Smooth muscle cell (in vitro differentiated cells): ENCODE measurements around the gene TEAD1. TPM values are rescaled to one million over a fixed set of nuclear protein-coding genes. Genes with fewer than 3 reads are reported as not detected.

ENCODE experiments used
- DNase-seq: peaks from one replicate; lab custom pipeline; 2025; ENCODE audit not compliant: unreplicated experiment; lab: John Stamatoyannopoulos, UW
- H2AFZ ChIP-seq: fragments of 200-600 bp; sonication (generic); 2 replicates; pipeline ENCODE4 v1.6.0; 2016; ENCODE audit warnings: antibody characterized with exemption, low read depth, mild to moderate bottlenecking
- H3F3A ChIP-seq: fragments of 200-600 bp; sonication (generic); 2 replicates; pipeline ENCODE4 v1.6.0; 2017; ENCODE audit warnings: antibody characterized with exemption, low read depth
- H3K27ac ChIP-seq: fragments of 200-600 bp; sonication (generic); 2 replicates; pipeline ENCODE4 v1.5.1; 2016; ENCODE audit warnings: low read depth, mild to moderate bottlenecking
- H3K27me3 ChIP-seq: fragments of 200-600 bp; sonication (generic); 2 replicates; pipeline ENCODE4 v1.6.1; 2016; ENCODE audit warnings: low read depth, mild to moderate bottlenecking
- H3K36me3 ChIP-seq: fragments of 200-600 bp; sonication (generic); 2 replicates; pipeline ENCODE4 v1.5.1; 2016; ENCODE audit warnings: low read depth
- H3K4me1 ChIP-seq: fragments of 200-600 bp; sonication (generic); 2 replicates; pipeline ENCODE4 v1.5.1; 2016; ENCODE audit warnings: low read depth
- H3K4me2 ChIP-seq: fragments of 200-600 bp; sonication (generic); 2 replicates; pipeline ENCODE4 v1.6.0; 2016; ENCODE audit warnings: mild to moderate bottlenecking
- H3K4me3 ChIP-seq: fragments of 200-600 bp; sonication (generic); 2 replicates; pipeline ENCODE4 v1.5.1; 2016; ENCODE audit warnings: mild to moderate bottlenecking
- H3K79me2 ChIP-seq: fragments of 200-600 bp; sonication (generic); 2 replicates; pipeline ENCODE4 v1.6.0; 2016; ENCODE audit warnings: low read depth, mild to moderate bottlenecking
- H3K9ac ChIP-seq: fragments of 200-600 bp; sonication (generic); 2 replicates; pipeline ENCODE4 v1.6.0; 2016; ENCODE audit warnings: low read depth
- H3K9me3 ChIP-seq: fragments of 200-600 bp; sonication (generic); replicated peaks from 2 replicates; pipeline ENCODE4 v1.5.1; 2016; ENCODE audit warnings: low read depth
- H4K20me1 ChIP-seq: fragments of 200-600 bp; sonication (generic); 2 replicates; pipeline ENCODE4 v1.6.0; 2016; ENCODE audit warnings: low read depth
- WGBS: methylation state at CpG from one replicate; pipeline ENCODE4 v1.1.7; 2016; ENCODE audit warnings: low lambda C conversion rate; 5-methylcytosine and 5-hydroxymethylcytosine counted together
- polyA plus RNA-seq: library from polyadenylated mRNA; unstranded; fragments of >200 nt; fragmentation: Nextera tagmentation; extraction: Ambion mirVana; gene quantifications from 2 replicates; pipeline ENCODE4 v1.2.1, GENCODE V29; 2016
- total RNA-seq: library from RNA; depleted of rRNA; stranded (reverse); fragments of >200 nt; gene quantifications from 2 replicates; pipeline ENCODE4 v1.2.3, GENCODE V29; 2014
- TF ChIP-seq, protein P1 (sequence below): fragments of 200-600 bp; sonication (generic); IDR thresholded peaks from 2 replicates; pipeline ENCODE4 v1.5.1; 2017; ENCODE audit warnings: borderline replicate concordance, mild to moderate bottlenecking, antibody characterized with exemption; ENCODE audit not compliant: insufficient read depth, poor library complexity, severe bottlenecking

Gene TEAD1
- total and polyA plus RNA-seq, 2 experiments from 2014 or later = 63.0 to 181 TPM

DNA sequence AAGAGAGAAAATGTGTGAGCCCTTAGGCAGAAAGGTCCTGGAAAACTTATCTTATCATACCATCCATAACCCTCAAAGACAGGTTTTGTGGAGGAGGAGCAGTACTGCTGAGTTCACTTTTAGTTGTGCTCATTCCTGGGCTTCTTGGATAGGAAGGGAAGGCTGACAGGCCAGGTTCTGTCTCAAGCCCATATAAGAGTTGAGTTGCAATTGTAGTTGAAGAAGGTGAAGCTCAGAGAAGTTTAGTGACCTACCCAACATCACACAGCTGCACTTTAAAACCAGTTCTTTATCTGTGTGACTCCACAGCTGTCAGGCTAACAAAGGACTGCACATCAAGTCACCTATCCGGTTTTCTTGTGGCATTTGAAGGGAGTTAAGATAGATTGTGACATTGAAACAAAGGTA lies 13.0 kb downstream of the TEAD1 start:
- Histone ChIP-seq H2AFZ (no peak overlapping the region), H3K4me2 (peak overlapping the region; percentile 84), H3K27ac (peak overlapping the region; percentile 99), H3K27me3 (no peaks in the 10 kb centered on the region), H3K4me1 (peaks cover 81% of the 10 kb centered on the region), H3K79me2 (peaks cover 100% of the 10 kb centered on the region), H3K36me3 (no peaks in the 10 kb centered on the region), H3F3A (peaks cover 32% of the 10 kb centered on the region), H3K9ac (no peak overlapping the region), H4K20me1 (peaks cover 23% of the 10 kb centered on the region), H3K9me3 (no peaks in the 10 kb centered on the region), H3K4me3 (no peak overlapping the region)
- TF ChIP-seq, protein P1, sequence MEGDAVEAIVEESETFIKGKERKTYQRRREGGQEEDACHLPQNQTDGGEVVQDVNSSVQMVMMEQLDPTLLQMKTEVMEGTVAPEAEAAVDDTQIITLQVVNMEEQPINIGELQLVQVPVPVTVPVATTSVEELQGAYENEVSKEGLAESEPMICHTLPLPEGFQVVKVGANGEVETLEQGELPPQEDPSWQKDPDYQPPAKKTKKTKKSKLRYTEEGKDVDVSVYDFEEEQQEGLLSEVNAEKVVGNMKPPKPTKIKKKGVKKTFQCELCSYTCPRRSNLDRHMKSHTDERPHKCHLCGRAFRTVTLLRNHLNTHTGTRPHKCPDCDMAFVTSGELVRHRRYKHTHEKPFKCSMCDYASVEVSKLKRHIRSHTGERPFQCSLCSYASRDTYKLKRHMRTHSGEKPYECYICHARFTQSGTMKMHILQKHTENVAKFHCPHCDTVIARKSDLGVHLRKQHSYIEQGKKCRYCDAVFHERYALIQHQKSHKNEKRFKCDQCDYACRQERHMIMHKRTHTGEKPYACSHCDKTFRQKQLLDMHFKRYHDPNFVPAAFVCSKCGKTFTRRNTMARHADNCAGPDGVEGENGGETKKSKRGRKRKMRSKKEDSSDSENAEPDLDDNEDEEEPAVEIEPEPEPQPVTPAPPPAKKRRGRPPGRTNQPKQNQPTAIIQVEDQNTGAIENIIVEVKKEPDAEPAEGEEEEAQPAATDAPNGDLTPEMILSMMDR = no peak
- DNase-seq = no peak
- 15% methylated on average over 1 of the region's 1 CpG for WGBS

DNA sequence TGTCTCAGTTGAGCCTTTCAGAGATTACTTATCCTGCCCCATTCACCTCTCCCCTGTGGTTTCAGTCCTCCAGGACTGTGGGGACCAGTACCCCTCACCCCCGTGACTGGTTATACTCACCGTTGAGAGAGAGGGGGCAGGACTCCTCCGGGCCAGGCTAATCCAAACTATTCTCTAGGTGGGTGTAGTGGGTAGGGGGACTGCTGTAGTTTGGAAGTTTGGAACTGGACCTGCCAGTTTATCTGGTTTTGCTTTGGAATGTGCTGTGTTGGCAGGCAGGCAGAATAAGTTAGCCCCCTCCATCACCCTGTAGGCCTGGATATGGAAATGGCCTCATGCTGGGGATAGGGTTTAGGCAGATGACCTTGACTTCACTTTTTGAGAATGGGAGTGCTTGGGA lies 13.5 kb downstream of the TEAD1 start:
- H3K27ac ChIP-seq = peak overlapping the region; percentile 99
- peaks cover 37% of the 10 kb centered on the region for H3F3A ChIP-seq
- DNase-seq = no peak
- TF ChIP-seq, protein P1 = no peak
- no peaks in the 10 kb centered on the region for H3K9me3 ChIP-seq
- no peak overlapping the region for H2AFZ ChIP-seq
- peaks cover 95% of the 10 kb centered on the region for H3K79me2 ChIP-seq
- peaks cover 18% of the 10 kb centered on the region for H4K20me1 ChIP-seq
- H3K4me3 ChIP-seq = no peak overlapping the region
- no peaks in the 10 kb centered on the region for H3K36me3 ChIP-seq
- peak overlapping the region; percentile 84 for H3K4me2 ChIP-seq
- WGBS = 18% methylated on average over 3 of the region's 3 CpGs
- H3K4me1 ChIP-seq = peaks cover 81% of the 10 kb centered on the region
- no peaks in the 10 kb centered on the region for H3K27me3 ChIP-seq
- no peak overlapping the region for H3K9ac ChIP-seq

DNA sequence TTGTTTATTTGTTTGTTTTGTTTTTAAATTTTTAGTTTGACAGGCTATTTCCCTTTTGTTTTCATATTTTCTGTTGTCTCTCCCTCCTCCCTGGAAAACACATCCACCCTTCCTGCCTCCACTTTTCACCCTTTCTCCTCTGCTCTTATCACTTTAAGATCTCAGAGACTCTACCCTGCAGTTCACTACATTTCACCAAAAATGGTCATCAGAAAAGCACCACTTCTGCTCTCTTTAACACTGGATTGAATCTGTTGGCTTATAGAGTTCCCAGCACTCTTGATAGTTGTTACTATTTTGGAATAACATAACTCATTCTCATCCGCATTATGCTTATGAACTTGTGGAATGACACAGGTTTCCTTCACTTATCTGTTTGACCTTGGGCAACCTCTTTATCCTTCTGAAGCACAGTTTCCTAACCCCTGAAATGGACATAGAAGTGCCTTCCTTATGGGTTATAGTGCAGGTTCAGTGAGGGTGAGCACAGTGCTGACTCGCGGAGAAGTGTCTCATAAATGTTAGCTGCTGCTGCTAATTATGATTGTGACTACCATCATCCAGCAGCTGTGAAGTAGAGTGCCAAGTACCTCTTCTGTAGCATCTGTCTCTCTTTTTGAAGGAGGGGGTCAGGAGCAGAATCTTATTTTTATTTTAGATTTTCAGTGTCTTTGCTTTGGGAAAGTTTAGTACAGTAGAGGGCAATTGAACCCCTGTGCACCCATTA lies 15.0 kb downstream of the TEAD1 start:
- no peaks in the 10 kb centered on the region for H3K27me3 ChIP-seq
- peak overlapping the region; percentile 99 for H3K27ac ChIP-seq
- peaks cover 80% of the 10 kb centered on the region for H3K79me2 ChIP-seq
- no peaks in the 10 kb centered on the region for H3K36me3 ChIP-seq
- no peak overlapping the region for H3K4me3 ChIP-seq
- H3K9me3 ChIP-seq = no peaks in the 10 kb centered on the region
- TF ChIP-seq, protein P1 = no peak
- H2AFZ ChIP-seq = no peak overlapping the region
- WGBS = 39% methylated on average over 3 of the region's 3 CpGs
- DNase-seq = no peak
- H3K4me1 ChIP-seq = peaks cover 83% of the 10 kb centered on the region
- H3K9ac ChIP-seq = peak overlapping the region; percentile 22
- H4K20me1 ChIP-seq = peaks cover 6% of the 10 kb centered on the region
- H3K4me2 ChIP-seq = peak overlapping the region; percentile 84
- H3F3A ChIP-seq = peaks cover 39% of the 10 kb centered on the region

DNA sequence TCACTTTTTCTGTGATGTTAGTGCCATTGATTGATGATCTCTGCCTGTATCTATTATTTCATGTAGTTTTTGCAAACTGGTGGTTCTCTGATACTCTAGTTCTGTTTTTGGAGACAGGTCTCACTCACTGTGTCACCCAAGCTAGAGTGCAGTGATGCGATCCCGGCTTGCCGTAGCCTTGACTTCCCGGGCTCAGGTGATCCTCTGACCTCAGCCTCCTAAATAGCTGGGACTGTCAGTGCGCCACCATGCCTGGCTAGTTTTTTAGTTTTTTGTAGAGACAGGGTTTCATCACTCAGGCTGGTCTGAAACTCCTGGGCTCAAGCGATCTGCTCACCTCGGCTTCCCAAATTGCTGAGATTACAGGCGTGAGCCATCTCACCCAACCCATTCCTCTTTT lies 16.4 kb downstream of the TEAD1 start:
- Histone ChIP-seq H3K27ac (peak overlapping the region; percentile 99), H4K20me1 (no peaks in the 10 kb centered on the region), H3K9me3 (no peaks in the 10 kb centered on the region), H3K79me2 (peaks cover 79% of the 10 kb centered on the region), H3K4me1 (peaks cover 84% of the 10 kb centered on the region), H3K36me3 (no peaks in the 10 kb centered on the region), H3K4me2 (peak overlapping the region; percentile 79), H3F3A (peaks cover 41% of the 10 kb centered on the region), H3K9ac (peak overlapping the region; percentile 5), H2AFZ (no peak overlapping the region), H3K4me3 (no peak overlapping the region), H3K27me3 (no peaks in the 10 kb centered on the region)
- TF ChIP-seq, protein P1 = no peak
- WGBS = 91% methylated on average over 8 of the region's 8 CpGs
- DNase-seq = no peak
